Uterus (tissue), 4 donors: Measurements from ENCODE around the gene PHF11. TPM values are rescaled to one million over a fixed set of nuclear protein-coding genes. Genes with fewer than 3 reads are reported as not detected.
"Not testable (repeated sequence)": the region's sequence is repeated elsewhere in the genome, so short reads cannot be mapped to it uniquely, and the experiment has no call there.

ENCODE experiments used
- DNase-seq, 2 donors: peaks; one replicate each; pipeline ENCODE4 v3.0.0-alpha.2; 2019 to 2020
- H3K27ac ChIP-seq, 2 donors: fragments of 200-600 bp; sonication (generic); 1 replicate in 1 of 2; 2 replicates in 1 of 2; pipeline ENCODE4 v1.5.1; 2016 to 2018
- H3K27me3 ChIP-seq, 2 donors: fragments of 200-600 bp; sonication (generic); one replicate each; pipeline ENCODE4 v1.5.1; 2018 to 2019; ENCODE audit warnings: control low read depth in 1 of 2
- H3K36me3 ChIP-seq, 2 donors: fragments of 200-600 bp; sonication (generic); one replicate each; pipeline ENCODE4 v1.5.1; 2019; ENCODE audit warnings: control low read depth in 1 of 2
- H3K4me1 ChIP-seq, 2 donors: fragments of 200-600 bp; sonication (generic); one replicate each; pipeline ENCODE4 v1.5.1; 2018 to 2019; ENCODE audit warnings: control low read depth in 1 of 2
- H3K4me3 ChIP-seq, 2 donors: fragments of 200-600 bp; sonication (generic); 1 replicate in 1 of 2; 2 replicates in 1 of 2; pipeline ENCODE4 v1.5.1; 2018 to 2019; ENCODE audit warnings: mild to moderate bottlenecking in 1 of 2
- H3K9me3 ChIP-seq, 2 donors: fragments of 200-600 bp; sonication (generic); one replicate each; pipeline ENCODE4 v1.5.1; 2019; ENCODE audit warnings: control low read depth in 1 of 2
- POLR2A ChIP-seq, 2 donors: fragments of 450-650 bp; IDR thresholded peaks; one replicate each; pipeline ENCODE4 v1.6.1; 2016; ENCODE audit warnings: antibody characterized with exemption in 2 of 2, mild to moderate bottlenecking in 1 of 2, moderate library complexity in 1 of 2
- intact Hi-C: fragments of 100-400 bp; cut with DNase I; formaldehyde crosslinking; loops from one replicate; pipeline ENCODE4 v1.15.1; 2023; ENCODE audit warnings: low total_unique reads
- total RNA-seq, 4 donors: library from RNA; depleted of rRNA in 3 of 4; stranded (reverse); fragments of >200 nt in 3 of 4; gene quantifications; one replicate each; pipeline versions ENCODE4 v1.1.0 to v1.2.4, GENCODE V29; 2014 to 2023
- TF ChIP-seq, protein P1 (sequence below), 4 experiments: fragments of 200-600 bp in 2 of 4; fragments of 450-650 bp in 2 of 4; sonication (generic) in 2 of 4; IDR thresholded peaks; one replicate each; pipeline ENCODE4 v1.5.1; 2016 to 2019; ENCODE audit warnings: antibody characterized with exemption in 4 of 4, mild to moderate bottlenecking in 2 of 4, moderate library complexity in 1 of 4
- donor health status: DM: yes; HTN: yes; CAD: no.

PHF11 gene
- total RNA-seq, 4 donors from 2014 or later, result 26.2 to 70.9 (median 27.2) TPM

GRCh38 chr13:49561062-49561410, 65.3 kb downstream of the PHF11 start:
- H3K36me3 ChIP-seq, result no peaks in the 10 kb centered on the region
- peak in 1 of 2 donors; percentile 25 for DNase-seq
- H3K9me3 ChIP-seq, result no peaks in the 10 kb centered on the region
- no peak overlapping the region for H3K4me3 ChIP-seq
- H3K27ac ChIP-seq, result peak overlapping the region in 1 of 2 donors; percentile 16
- TF ChIP-seq, protein P1, sequence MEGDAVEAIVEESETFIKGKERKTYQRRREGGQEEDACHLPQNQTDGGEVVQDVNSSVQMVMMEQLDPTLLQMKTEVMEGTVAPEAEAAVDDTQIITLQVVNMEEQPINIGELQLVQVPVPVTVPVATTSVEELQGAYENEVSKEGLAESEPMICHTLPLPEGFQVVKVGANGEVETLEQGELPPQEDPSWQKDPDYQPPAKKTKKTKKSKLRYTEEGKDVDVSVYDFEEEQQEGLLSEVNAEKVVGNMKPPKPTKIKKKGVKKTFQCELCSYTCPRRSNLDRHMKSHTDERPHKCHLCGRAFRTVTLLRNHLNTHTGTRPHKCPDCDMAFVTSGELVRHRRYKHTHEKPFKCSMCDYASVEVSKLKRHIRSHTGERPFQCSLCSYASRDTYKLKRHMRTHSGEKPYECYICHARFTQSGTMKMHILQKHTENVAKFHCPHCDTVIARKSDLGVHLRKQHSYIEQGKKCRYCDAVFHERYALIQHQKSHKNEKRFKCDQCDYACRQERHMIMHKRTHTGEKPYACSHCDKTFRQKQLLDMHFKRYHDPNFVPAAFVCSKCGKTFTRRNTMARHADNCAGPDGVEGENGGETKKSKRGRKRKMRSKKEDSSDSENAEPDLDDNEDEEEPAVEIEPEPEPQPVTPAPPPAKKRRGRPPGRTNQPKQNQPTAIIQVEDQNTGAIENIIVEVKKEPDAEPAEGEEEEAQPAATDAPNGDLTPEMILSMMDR (IDR thresholded peaks at IDR 0.05), result no peak
- no peak for TF ChIP-seq POLR2A (IDR thresholded peaks at IDR 0.05)
- no peaks in the 10 kb centered on the region for H3K27me3 ChIP-seq
- intact Hi-C loops, result no loop called here
- no peaks in the 10 kb centered on the region for H3K4me1 ChIP-seq

DNA sequence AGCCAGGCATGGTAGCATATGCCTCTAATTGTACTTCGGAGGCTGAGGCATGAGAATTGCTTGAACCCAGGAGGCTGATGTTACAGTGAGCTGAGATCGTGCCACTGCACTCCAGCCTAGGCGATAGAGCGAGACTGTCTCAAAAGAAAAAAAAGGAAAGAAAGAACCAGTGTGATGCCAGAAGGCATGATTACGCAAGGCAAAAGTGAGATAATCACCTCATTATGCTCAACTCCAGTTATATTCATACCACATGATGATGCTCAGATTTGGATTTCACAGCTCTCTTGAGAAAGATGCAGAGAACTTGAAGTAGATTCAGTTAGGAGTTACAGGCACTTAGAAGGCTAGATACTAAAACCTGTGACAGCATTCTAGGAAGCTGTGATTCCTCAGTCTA, 67.8 kb downstream of the PHF11 start:
- no peak overlapping the region for H3K27ac ChIP-seq
- no peaks in the 10 kb centered on the region for H3K27me3 ChIP-seq
- no peak for DNase-seq
- intact Hi-C loops, result no loop called here
- TF ChIP-seq POLR2A (IDR thresholded peaks at IDR 0.05), result no peak
- TF ChIP-seq, protein P1 (IDR thresholded peaks at IDR 0.05), result no peak
- H3K9me3 ChIP-seq, result no peaks in the 10 kb centered on the region
- no peak overlapping the region for H3K4me3 ChIP-seq
- no peaks in the 10 kb centered on the region for H3K36me3 ChIP-seq
- H3K4me1 ChIP-seq, result no peaks in the 10 kb centered on the region

DNA sequence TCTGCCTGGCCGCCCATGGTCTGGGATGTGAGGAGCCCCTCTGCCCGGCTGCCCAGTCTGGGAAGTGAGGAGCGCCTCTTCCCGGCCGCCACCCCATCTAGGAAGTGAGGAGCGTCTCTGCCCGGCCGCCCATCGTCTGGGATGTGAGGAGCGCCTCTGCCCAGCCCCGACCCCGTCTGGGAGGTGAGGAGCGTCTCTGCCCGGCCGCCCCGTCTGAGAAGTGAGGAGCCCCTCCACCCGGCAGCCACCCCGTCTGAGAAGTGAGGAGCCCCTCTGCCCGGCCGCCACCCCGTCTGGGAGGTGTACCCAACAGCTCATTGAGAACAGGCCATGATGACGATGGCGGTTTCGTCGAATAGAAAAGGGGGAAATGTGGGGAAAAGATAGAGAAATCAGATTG, 69.7 kb downstream of the PHF11 start:
- DNase-seq, H3K4me3 ChIP-seq, H3K9me3 ChIP-seq, intact Hi-C loops, H3K27me3 ChIP-seq, H3K36me3 ChIP-seq, H3K4me1 ChIP-seq, H3K27ac ChIP-seq: not testable (repeated sequence)

DNA sequence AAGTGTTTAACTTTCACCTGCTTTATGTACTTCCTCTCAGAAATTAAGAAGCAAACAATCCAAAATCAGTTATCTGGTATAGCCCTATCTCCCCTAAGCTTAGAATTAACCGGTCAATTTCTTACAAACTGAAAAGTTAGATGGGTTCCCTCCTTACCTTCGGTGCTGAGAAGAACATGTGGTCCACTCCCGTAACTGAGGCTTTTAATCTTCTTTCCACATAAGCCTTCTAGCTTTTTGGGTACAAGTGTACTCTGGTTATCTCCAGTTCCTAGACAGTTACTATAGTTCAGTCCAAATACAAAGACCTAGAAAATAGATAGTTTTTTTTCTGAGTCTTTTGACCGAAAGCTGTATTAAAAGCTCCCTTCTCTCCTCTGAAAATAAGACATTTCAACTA, 70.7 kb downstream of the PHF11 start:
- Histone ChIP-seq H3K9me3 (no peaks in the 10 kb centered on the region), H3K4me1 (no peaks in the 10 kb centered on the region), H3K27ac (no peak overlapping the region), H3K4me3 (no peak overlapping the region), H3K36me3 (no peaks in the 10 kb centered on the region), H3K27me3 (no peaks in the 10 kb centered on the region)
- DNase-seq, result no peak
- TF ChIP-seq POLR2A (IDR thresholded peaks at IDR 0.05), result no peak
- TF ChIP-seq, protein P1 (IDR thresholded peaks at IDR 0.05), result no peak
- intact Hi-C loops, result no loop called here

DNA sequence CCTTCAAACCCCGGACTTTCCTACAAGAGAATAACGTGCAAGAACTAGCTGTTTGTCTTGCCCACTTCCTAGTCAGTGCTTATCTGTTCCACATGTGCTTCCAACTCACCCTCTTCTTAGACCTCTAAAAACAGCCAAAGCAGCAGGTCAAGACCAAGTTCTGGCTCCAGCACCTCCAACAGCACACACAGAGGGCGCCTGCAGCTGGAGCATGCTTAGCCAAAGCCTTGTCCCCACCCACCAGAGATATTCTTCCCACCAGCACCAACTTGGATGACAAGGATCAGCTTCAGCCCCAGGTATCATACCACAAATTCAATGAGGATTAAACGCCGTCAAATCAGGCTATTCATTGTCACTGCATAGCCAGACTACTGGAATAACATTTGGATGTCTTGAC, 71.7 kb downstream of the PHF11 start:
- H3K4me3 ChIP-seq, result no peak overlapping the region
- no peak for DNase-seq
- H3K27me3 ChIP-seq, result no peaks in the 10 kb centered on the region
- H3K4me1 ChIP-seq, result no peaks in the 10 kb centered on the region
- no peak overlapping the region for H3K27ac ChIP-seq
- no peaks in the 10 kb centered on the region for H3K9me3 ChIP-seq
- no peak for TF ChIP-seq POLR2A (IDR thresholded peaks at IDR 0.05)
- no peaks in the 10 kb centered on the region for H3K36me3 ChIP-seq
- intact Hi-C loops, result no loop called here

DNA sequence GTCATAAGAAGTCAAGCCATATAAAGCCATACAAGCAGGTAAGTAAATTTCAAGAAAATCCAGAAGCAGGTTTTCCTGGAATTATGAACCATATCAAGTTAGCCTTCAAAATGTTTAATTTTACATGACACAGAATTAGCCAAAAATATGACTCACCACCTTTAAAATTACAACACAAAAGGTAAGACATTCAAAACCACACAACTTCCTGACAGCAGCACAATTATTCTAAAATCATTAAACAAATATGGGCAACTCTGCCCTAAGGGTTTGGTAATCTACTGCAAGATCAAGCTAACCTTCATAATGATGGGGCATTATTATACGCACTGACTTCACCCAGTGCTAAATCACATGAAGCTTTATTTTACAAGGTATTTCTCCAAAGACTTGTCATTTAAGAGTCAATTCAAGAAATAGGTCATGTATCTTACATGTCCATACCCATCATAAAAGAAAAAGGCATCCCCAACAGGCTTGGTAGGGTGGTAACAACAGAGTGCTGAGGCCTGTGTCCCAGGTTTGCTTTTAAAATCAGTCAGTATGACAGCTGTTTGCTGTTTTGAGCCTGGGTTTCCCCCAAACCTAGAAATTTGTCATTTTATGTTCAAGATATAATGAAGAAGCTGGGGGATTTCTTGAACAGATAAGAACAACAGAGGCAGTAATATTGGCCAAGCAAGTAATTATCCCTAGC, 74.4 kb downstream of the PHF11 start:
- no peak for DNase-seq
- Histone ChIP-seq H3K9me3 (no peaks in the 10 kb centered on the region), H3K27me3 (no peaks in the 10 kb centered on the region), H3K27ac (no peak overlapping the region), H3K36me3 (no peaks in the 10 kb centered on the region), H3K4me3 (no peak overlapping the region), H3K4me1 (no peaks in the 10 kb centered on the region)
- no peak for TF ChIP-seq POLR2A (IDR thresholded peaks at IDR 0.05)
- TF ChIP-seq, protein P1 (IDR thresholded peaks at IDR 0.05), result no peak
- intact Hi-C loops, result no loop called here
